Ectodermal cell (in vitro differentiated cells): ENCODE results near the gene POLR1E.

ENCODE experiments used
- H3K27ac ChIP-seq: 2 replicates; pipeline ENCODE4 v1.7.0; 2013; ENCODE audit warnings: mild to moderate bottlenecking, low read depth, low read length; ENCODE audit not compliant: insufficient read depth, poor library complexity, severe bottlenecking
- H3K27me3 ChIP-seq: 2 replicates; pipeline ENCODE4 v1.7.0; 2013; ENCODE audit warnings: mild to moderate bottlenecking, low read length; ENCODE audit not compliant: insufficient read depth, control insufficient read depth, poor library complexity, severe bottlenecking
- H3K36me3 ChIP-seq: one replicate; pipeline ENCODE4 v1.7.0; 2013; ENCODE audit warnings: low read length; ENCODE audit not compliant: control insufficient read depth, insufficient read depth
- H3K4me1 ChIP-seq: one replicate; pipeline ENCODE4 v1.7.0; 2013; ENCODE audit warnings: low read length; ENCODE audit not compliant: control insufficient read depth, insufficient read depth
- H3K4me3 ChIP-seq: 2 replicates; pipeline ENCODE4 v1.7.0; 2013; ENCODE audit warnings: low read depth, low read length, control low read depth; ENCODE audit not compliant: insufficient read depth
- H3K9me3 ChIP-seq: 2 replicates; pipeline ENCODE4 v1.7.0; 2013; ENCODE audit warnings: mild to moderate bottlenecking, low read length, moderate library complexity; ENCODE audit not compliant: control insufficient read depth
- WGBS, 2 experiments: methylation state at CpG; one replicate each; pipeline ENCODE4 v1.1.7; 2013; ENCODE audit warnings: missing lambda C conversion rate in 2 of 2; 5-methylcytosine and 5-hydroxymethylcytosine counted together

POLR1E gene

GRCh38 chr9:37531699-37532098 is 46.0 kb downstream of the POLR1E start:
- Histone ChIP-seq H3K27me3 (no peaks in the 10 kb centered on the region), H3K36me3 (peaks cover 44% of the 10 kb centered on the region), H3K9me3 (no peaks in the 10 kb centered on the region), H3K4me3 (no peak overlapping the region), H3K4me1 (no peaks in the 10 kb centered on the region), H3K27ac (no peak overlapping the region)
- 96% methylated on average over 13 of the region's 13 CpGs for whole genome bisulfite sequencing, 2 experiments

GRCh38 chr9:37534412-37534811 is 48.7 kb downstream of the POLR1E start:
- H3K36me3 ChIP-seq = peaks cover 38% of the 10 kb centered on the region
- H3K27ac ChIP-seq = peak overlapping the region; percentile 81
- WGBS, 2 experiments = 90 to 92% methylated on average over 7 of the region's 7 CpGs

GRCh38 chr9:37534901-37535300 is 49.2 kb downstream of the POLR1E start:
- no peak overlapping the region for H3K4me3 ChIP-seq
- peaks cover 38% of the 10 kb centered on the region for H3K36me3 ChIP-seq
- no peaks in the 10 kb centered on the region for H3K4me1 ChIP-seq
- 62 to 78% methylated on average over 10 of the region's 10 CpGs for WGBS, 2 experiments
- no peaks in the 10 kb centered on the region for H3K9me3 ChIP-seq
- peak overlapping the region; percentile 81 for H3K27ac ChIP-seq
- H3K27me3 ChIP-seq = no peaks in the 10 kb centered on the region

More at GRCh38 chr9:37534412-37534811, 48.7 kb downstream of the POLR1E start:
- no peaks in the 10 kb centered on the region for H3K4me1 ChIP-seq
- H3K4me3 ChIP-seq = no peak overlapping the region
- no peaks in the 10 kb centered on the region for H3K9me3 ChIP-seq
- H3K27me3 ChIP-seq = no peaks in the 10 kb centered on the region

GRCh38 chr9:37538099-37538498 is 52.4 kb downstream of the POLR1E start:
- Histone ChIP-seq H3K36me3 (peaks cover 27% of the 10 kb centered on the region), H3K9me3 (no peaks in the 10 kb centered on the region), H3K27me3 (no peaks in the 10 kb centered on the region), H3K27ac (no peak overlapping the region), H3K4me1 (no peaks in the 10 kb centered on the region), H3K4me3 (no peak overlapping the region)
- 86 to 95% methylated on average over 7 of the region's 7 CpGs for WGBS, 2 experiments

- Histone ChIP-seq H3K27ac (no peak overlapping the region), H3K36me3 (peaks cover 27% of the 10 kb centered on the region), H3K4me1 (no peaks in the 10 kb centered on the region), H3K9me3 (no peaks in the 10 kb centered on the region), H3K27me3 (no peaks in the 10 kb centered on the region), H3K4me3 (no peak overlapping the region)
Observed at GRCh38 chr9:37539634-37540033, 53.9 kb downstream of the POLR1E start.

GRCh38 chr9:37540634-37541033 is 54.9 kb downstream of the POLR1E start:
- WGBS, 2 experiments = 96% methylated on average over 3 of the region's 3 CpGs
- Histone ChIP-seq H3K9me3 (no peaks in the 10 kb centered on the region), H3K27ac (no peak overlapping the region), H3K36me3 (peaks cover 27% of the 10 kb centered on the region), H3K4me3 (no peak overlapping the region), H3K4me1 (no peaks in the 10 kb centered on the region), H3K27me3 (no peaks in the 10 kb centered on the region)

GRCh38 chr9:37541465-37541864 is 55.7 kb downstream of the POLR1E start:
- 96% methylated on average over 8 of the region's 8 CpGs for WGBS, 2 experiments
- Histone ChIP-seq H3K27ac (no peak overlapping the region), H3K4me1 (no peaks in the 10 kb centered on the region), H3K36me3 (peaks cover 22% of the 10 kb centered on the region), H3K4me3 (no peak overlapping the region), H3K27me3 (no peaks in the 10 kb centered on the region), H3K9me3 (no peaks in the 10 kb centered on the region)

- H3K27ac ChIP-seq = no peak overlapping the region
- H3K4me1 ChIP-seq = no peaks in the 10 kb centered on the region
- WGBS, 2 experiments = 91 to 98% methylated on average over 6 of the region's 6 CpGs
- no peaks in the 10 kb centered on the region for H3K27me3 ChIP-seq
- peaks cover 14% of the 10 kb centered on the region for H3K36me3 ChIP-seq
- no peaks in the 10 kb centered on the region for H3K9me3 ChIP-seq
- H3K4me3 ChIP-seq = no peak overlapping the region
Observed at GRCh38 chr9:37542488-37542887, 56.7 kb downstream of the POLR1E start.

- Histone ChIP-seq H3K9me3 (no peaks in the 10 kb centered on the region), H3K36me3 (peaks cover 13% of the 10 kb centered on the region), H3K27ac (no peak overlapping the region), H3K27me3 (no peaks in the 10 kb centered on the region), H3K4me1 (no peaks in the 10 kb centered on the region), H3K4me3 (no peak overlapping the region)
- 70 to 72% methylated on average over 1 of the region's 1 CpG for WGBS, 2 experiments
Observed at GRCh38 chr9:37542895-37543294, 57.1 kb downstream of the POLR1E start.

- Histone ChIP-seq H3K27me3 (no peaks in the 10 kb centered on the region), H3K27ac (no peak overlapping the region), H3K36me3 (peaks cover 11% of the 10 kb centered on the region), H3K4me1 (no peaks in the 10 kb centered on the region), H3K9me3 (no peaks in the 10 kb centered on the region), H3K4me3 (no peak overlapping the region)
- 91 to 96% methylated on average over 1 of the region's 1 CpG for WGBS, 2 experiments
Observed at GRCh38 chr9:37543468-37543867, 57.7 kb downstream of the POLR1E start.

- Histone ChIP-seq H3K27ac (no peak overlapping the region), H3K4me3 (no peak overlapping the region), H3K4me1 (no peaks in the 10 kb centered on the region), H3K27me3 (no peaks in the 10 kb centered on the region), H3K36me3 (peaks cover 3% of the 10 kb centered on the region), H3K9me3 (no peaks in the 10 kb centered on the region)
- WGBS, 2 experiments = 90 to 94% methylated on average over 5 of the region's 5 CpGs
Observed at GRCh38 chr9:37547328-37547878, 61.7 kb downstream of the POLR1E start.
